Astrocyte (in vitro differentiated cells and primary cell): ENCODE data around the gene PRSS50.

Source experiments
- CTCF ChIP-seq: IDR thresholded peaks from 2 replicates; pipeline ENCODE4 v1.5.1; 2011; ENCODE audit warnings: low read depth, mild to moderate bottlenecking, inconsistent platforms, low read length, moderate library complexity; ENCODE audit not compliant: insufficient read depth
- EZH2 ChIP-seq: IDR thresholded peaks from 2 replicates; pipeline ENCODE4 v1.6.1; 2012; ENCODE audit warnings: mild to moderate bottlenecking, low read length, inconsistent platforms; ENCODE audit not compliant: insufficient read depth

- TF ChIP-seq CTCF (no peak), EZH2 (no peak)
Observed at GRCh38 chr3:46667657-46668056, 50.0 kb downstream of the PRSS50 start.
